Fibroblast of lung (primary cell): ENCODE results near the gene CCNDBP1.
"Not testable (repeated sequence)": the region's sequence is repeated elsewhere in the genome, so short reads cannot be mapped to it uniquely, and the experiment has no call there.

Experiments used
- CTCF ChIP-seq, 2 donors: IDR thresholded peaks in 1 of 2; conservative IDR thresholded peaks in 1 of 2; 1 replicate in 1 of 2; 2 replicates in 1 of 2; pipeline ENCODE4 v1.5.1; 2011 to 2012; ENCODE audit warnings: low read length in 2 of 2, control low read depth in 1 of 2, inconsistent platforms in 1 of 2, low read depth in 1 of 2, mild to moderate bottlenecking in 1 of 2
- EZH2 ChIP-seq: IDR thresholded peaks from 2 replicates; pipeline ENCODE4 v1.5.1; 2012; ENCODE audit warnings: low read length, control low read depth, mild to moderate bottlenecking; ENCODE audit errors: missing control alignments

GRCh38 chr15:43198556-43198955, 13.4 kb downstream of the CCNDBP1 start:
- TF ChIP-seq CTCF (conservative IDR thresholded peaks at IDR 0.05 in 1 of 2, IDR thresholded peaks at IDR 0.05 in 1 of 2; ENCODE audit: low read depth in 1 of 2, low read length in 2 of 2); EZH2: not testable (repeated sequence)
